ENCODE results near the gene SLC2A10. TPM values are rescaled to one million over a fixed set of nuclear protein-coding genes. Genes with fewer than 3 reads are reported as not detected.

Gene SLC2A10
- total and polyA plus RNA-seq, 12 donors: 7.2 to 27.3 (median 12.6) TPM

DNA sequence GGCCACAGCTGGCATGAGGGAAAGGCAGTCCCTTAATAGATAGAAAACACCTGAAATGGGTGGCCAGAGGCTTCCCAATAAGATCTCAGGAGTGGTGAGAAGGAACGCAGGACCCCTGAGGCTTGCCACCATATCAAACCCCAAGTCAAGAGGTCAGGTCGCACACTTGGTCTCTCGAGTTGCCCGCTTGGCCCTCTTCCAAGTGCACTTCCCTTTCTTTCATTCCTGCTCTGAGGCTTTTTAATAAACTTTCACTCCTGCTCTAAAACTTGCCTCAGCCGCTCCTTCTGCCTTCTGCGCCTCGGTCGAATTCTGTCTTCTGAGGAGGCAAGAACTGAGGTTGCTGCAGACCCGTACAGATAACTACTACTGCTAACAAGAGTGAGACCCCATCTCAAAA is 64.2 kb downstream of the SLC2A10 start:
- no peak for TF ChIP-seq POLR2A (IDR thresholded peaks at IDR 0.05)
- TF ChIP-seq, protein P1, sequence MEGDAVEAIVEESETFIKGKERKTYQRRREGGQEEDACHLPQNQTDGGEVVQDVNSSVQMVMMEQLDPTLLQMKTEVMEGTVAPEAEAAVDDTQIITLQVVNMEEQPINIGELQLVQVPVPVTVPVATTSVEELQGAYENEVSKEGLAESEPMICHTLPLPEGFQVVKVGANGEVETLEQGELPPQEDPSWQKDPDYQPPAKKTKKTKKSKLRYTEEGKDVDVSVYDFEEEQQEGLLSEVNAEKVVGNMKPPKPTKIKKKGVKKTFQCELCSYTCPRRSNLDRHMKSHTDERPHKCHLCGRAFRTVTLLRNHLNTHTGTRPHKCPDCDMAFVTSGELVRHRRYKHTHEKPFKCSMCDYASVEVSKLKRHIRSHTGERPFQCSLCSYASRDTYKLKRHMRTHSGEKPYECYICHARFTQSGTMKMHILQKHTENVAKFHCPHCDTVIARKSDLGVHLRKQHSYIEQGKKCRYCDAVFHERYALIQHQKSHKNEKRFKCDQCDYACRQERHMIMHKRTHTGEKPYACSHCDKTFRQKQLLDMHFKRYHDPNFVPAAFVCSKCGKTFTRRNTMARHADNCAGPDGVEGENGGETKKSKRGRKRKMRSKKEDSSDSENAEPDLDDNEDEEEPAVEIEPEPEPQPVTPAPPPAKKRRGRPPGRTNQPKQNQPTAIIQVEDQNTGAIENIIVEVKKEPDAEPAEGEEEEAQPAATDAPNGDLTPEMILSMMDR (IDR thresholded peaks at IDR 0.05): no peak
- Histone ChIP-seq H3K4me3 (no peak overlapping the region), H3K36me3 (replicated peaks in 1 of 2) (no peaks in the 10 kb centered on the region), H3K4me1 (replicated peaks in 1 of 2) (no peaks in the 10 kb centered on the region), H3K9me3 (replicated peaks in 1 of 3) (no peaks in the 10 kb centered on the region), H3K27ac (no peak overlapping the region), H3K27me3 (peaks cover 4% of the 10 kb centered on the region)
- 52 to 72% (median 64%) methylated on average over 9 of the region's 9 CpGs for WGBS, 4 donors
- DNase-seq: peak in 3 of 7 donors; percentile 15 to 24 (median 20)
- intact Hi-C loops (cut with DNase I): no loop called here

- intact Hi-C loops (cut with DNase I): no loop called here
- WGBS, 4 donors: 38 to 60% (median 43%) methylated on average over 2 of the region's 2 CpGs
- no peak overlapping the region for H3K27ac ChIP-seq
- no peak for TF ChIP-seq POLR2A (IDR thresholded peaks at IDR 0.05)
- TF ChIP-seq, protein P1 (IDR thresholded peaks at IDR 0.05): no peak
- peaks cover 4% of the 10 kb centered on the region for H3K27me3 ChIP-seq
- no peak overlapping the region for H3K4me3 ChIP-seq
- H3K4me1 ChIP-seq (replicated peaks in 1 of 2): no peaks in the 10 kb centered on the region
- no peaks in the 10 kb centered on the region for H3K36me3 ChIP-seq (replicated peaks in 1 of 2)
- H3K9me3 ChIP-seq (replicated peaks in 1 of 3): no peaks in the 10 kb centered on the region
- no peak for DNase-seq
These were observed 64.8 kb downstream of the SLC2A10 start for GRCh38 chr20:46774236-46774635.

- no peaks in the 10 kb centered on the region for H3K36me3 ChIP-seq (replicated peaks in 1 of 2)
- H3K27ac ChIP-seq: no peak overlapping the region
- intact Hi-C loops (cut with DNase I): no loop called here
- no peak for DNase-seq
- WGBS, 4 donors: 75 to 86% (median 80%) methylated on average over 8 to 9 of the region's 9 CpGs
- H3K4me1 ChIP-seq (replicated peaks in 1 of 2): no peaks in the 10 kb centered on the region
- no peak for TF ChIP-seq POLR2A (IDR thresholded peaks at IDR 0.05)
- TF ChIP-seq, protein P1 (IDR thresholded peaks at IDR 0.05): no peak
- no peaks in the 10 kb centered on the region for H3K9me3 ChIP-seq (replicated peaks in 1 of 3)
- no peak overlapping the region for H3K4me3 ChIP-seq
- peaks cover 4% of the 10 kb centered on the region for H3K27me3 ChIP-seq
These were observed 65.6 kb downstream of the SLC2A10 start for GRCh38 chr20:46774943-46775560.

DNA sequence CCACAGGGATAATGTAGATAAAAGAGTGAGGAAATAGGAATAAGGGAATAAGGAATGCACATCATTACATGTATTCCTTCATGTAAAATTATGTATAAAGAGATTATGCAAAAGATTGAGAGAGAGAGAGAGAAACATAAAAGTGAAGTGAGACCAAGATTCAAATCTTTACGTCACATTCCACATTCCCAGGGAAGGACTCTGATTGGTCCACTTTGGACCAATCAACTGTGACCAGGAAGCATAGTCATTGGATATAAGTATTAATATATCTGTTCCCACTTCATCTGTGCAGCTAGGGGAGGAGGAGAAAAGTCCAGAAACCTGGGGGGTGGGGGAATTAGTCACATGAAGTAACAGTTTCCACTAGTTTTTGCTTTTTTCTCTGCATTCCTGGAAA is 66.4 kb downstream of the SLC2A10 start:
- WGBS, 4 donors: 90 to 97% (median 93%) methylated on average over 1 of the region's 1 CpG

More for the DNA sequence above, 66.4 kb downstream of the SLC2A10 start:
- no peaks in the 10 kb centered on the region for H3K9me3 ChIP-seq (replicated peaks in 1 of 3)
- peaks cover 2% of the 10 kb centered on the region for H3K27me3 ChIP-seq
- TF ChIP-seq, protein P1 (IDR thresholded peaks at IDR 0.05): no peak
- TF ChIP-seq POLR2A (IDR thresholded peaks at IDR 0.05): no peak
- H3K4me3 ChIP-seq: no peak overlapping the region
- intact Hi-C loops (cut with DNase I): no loop called here
- H3K27ac ChIP-seq: no peak overlapping the region
- no peak for DNase-seq
- no peaks in the 10 kb centered on the region for H3K36me3 ChIP-seq (replicated peaks in 1 of 2)
- no peaks in the 10 kb centered on the region for H3K4me1 ChIP-seq (replicated peaks in 1 of 2)

Data from adrenal gland (tissue), 12 donors.